Ramos (cell line): Measurements from ENCODE around the gene DOCK8.
"Not testable (repeated sequence)": the region's sequence is repeated elsewhere in the genome, so short reads cannot be mapped to it uniquely, and the experiment has no call there.

Source experiments
- in situ Hi-C: fragments of 300-500 bp; cut with MboI; formaldehyde crosslinking; loops from one replicate; pipeline ENCODE4 v1.14.3; 2022; ENCODE audit warnings: low sequenced_read_pairs; ENCODE audit not compliant: unreplicated experiment

The DOCK8 gene

DNA sequence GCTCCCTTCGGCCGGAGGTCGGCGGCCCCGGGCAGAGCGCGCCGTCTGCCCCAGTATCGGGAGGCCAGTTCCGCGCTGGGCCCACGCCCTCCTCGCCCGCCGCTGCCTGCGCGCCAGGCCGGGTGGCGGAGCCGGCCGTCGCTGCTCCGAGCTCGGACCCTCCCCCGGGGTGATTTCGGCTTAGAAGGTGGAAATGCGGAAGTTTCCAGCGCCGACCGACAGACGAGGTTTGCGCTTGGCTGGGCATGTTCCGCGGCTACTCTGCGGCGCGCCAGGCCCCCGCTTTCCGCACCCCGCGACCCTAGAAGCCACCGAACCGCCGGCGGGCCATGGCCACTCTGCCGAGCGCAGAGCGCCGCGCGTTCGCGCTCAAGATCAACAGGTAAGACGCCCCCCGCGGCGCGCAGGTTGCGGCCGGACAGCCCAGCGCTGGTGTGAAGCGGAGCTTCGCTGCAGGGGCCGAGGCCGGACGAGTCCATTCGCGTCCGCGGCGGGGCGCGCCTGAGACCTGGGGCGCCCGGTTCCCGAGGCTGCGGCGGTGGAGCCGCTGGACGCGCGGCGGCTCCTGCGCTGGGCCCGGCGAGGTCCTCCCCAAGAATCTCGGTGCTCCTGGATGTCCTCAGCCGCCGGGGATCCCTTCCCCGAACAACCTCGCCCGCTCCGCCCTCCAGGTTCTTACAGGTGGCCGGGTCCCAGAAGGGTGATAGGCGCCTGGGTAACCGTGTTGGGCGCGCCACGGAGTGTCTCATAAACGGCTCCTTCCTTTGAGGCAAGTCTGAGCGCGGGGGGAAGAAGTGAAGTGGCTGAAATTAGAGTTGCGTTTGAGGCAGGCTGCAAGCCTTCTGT lies at the start of gene DOCK8:
DOCK8 (plus strand) TSS at position 218 of the 846 bp plus-strand sequence; CDS start at position 330, 112 bp downstream.
- in situ Hi-C loops = no loop called here

GRCh38 chr9:169757-170156 lies 44.9 kb upstream of the DOCK8 start:
- in situ Hi-C loops = not testable (repeated sequence)

GRCh38 chr9:178140-178825 lies 36.4 kb upstream of the DOCK8 start:
- in situ Hi-C loops = not testable (repeated sequence)

- in situ Hi-C loops = not testable (repeated sequence)
Measured at GRCh38 chr9:178970-179383, 35.7 kb upstream of the DOCK8 start, which contains the start of gene ZNG1A. Gene ZNG1A, minus strand, starts transcription at chr9:179056. Its CDS starts 87 bp downstream, at chr9:178969.

- in situ Hi-C loops = not testable (repeated sequence)
Measured at GRCh38 chr9:199601-200000, 15.1 kb upstream of the DOCK8 start.

GRCh38 chr9:206481-206880 lies 8.2 kb upstream of the DOCK8 start:
- in situ Hi-C loops = no loop called here

GRCh38 chr9:209143-209758 lies 5.4 kb upstream of the DOCK8 start:
- in situ Hi-C loops = no loop called here

DNA sequence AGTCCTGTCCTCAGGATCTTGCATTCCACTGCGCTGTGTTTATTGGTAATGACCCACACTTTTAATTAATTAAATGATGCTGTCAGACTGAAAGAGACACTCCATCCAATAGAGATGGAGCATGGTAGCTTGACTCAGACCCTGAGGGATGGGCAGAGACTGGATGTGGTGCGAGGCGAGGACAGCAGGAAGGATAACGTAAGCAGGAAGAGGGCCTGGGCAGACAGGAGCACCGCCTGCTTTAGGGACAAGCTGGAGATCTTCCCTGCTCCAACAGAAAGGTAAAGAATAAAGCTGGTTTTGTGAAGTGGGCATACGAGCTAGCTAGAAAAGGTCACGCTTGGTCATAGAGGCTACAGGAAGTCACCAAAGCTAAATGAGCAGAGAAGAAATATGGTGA lies 3.6 kb upstream of the DOCK8 start:
- in situ Hi-C loops = no loop called here

DNA sequence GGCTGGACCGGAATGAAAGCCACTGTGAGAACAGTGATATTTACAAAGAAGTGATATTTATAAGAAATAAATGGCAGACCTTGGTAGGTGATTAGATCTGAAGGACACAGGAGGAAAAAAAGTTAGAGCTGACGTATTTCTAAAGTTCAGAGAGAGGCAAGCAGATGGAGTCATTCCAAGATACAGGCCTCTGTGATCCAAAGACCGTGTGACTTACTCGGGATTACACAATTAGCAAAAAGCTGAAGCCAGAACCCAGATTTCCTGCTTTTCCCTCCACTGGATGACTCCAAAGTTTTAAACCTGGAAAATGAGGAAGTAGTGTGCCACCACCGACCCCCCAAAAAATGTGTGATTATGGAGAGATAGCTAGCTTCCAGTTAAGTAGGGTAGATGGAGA lies 3.1 kb upstream of the DOCK8 start:
- in situ Hi-C loops = no loop called here

GRCh38 chr9:212297-212696 lies 2.4 kb upstream of the DOCK8 start:
- in situ Hi-C loops = no loop called here

DNA sequence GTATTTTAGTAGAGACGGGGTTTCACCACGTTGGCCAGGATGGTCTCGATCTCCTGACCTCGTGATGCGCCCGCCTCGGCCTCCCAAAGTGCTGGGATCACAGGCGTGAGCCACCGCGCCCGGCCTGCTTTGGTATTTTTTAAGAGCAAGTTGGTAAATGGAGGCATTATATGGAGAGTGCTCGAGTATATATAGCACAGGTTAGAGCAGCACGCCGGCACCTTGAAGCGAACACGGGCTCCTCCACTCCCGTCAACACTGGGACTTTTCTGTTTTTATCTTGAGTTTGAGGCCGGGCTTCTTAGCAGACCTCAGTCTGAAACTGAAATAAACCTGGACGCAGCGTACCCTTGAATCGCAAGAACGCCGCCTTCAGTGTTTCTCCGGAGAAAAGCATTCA lies 764 bp upstream of the DOCK8 start:
- in situ Hi-C loops = not testable (repeated sequence)

GRCh38 chr9:214351-214647 lies 366 bp upstream of the DOCK8 start:
- in situ Hi-C loops = no loop called here

DNA sequence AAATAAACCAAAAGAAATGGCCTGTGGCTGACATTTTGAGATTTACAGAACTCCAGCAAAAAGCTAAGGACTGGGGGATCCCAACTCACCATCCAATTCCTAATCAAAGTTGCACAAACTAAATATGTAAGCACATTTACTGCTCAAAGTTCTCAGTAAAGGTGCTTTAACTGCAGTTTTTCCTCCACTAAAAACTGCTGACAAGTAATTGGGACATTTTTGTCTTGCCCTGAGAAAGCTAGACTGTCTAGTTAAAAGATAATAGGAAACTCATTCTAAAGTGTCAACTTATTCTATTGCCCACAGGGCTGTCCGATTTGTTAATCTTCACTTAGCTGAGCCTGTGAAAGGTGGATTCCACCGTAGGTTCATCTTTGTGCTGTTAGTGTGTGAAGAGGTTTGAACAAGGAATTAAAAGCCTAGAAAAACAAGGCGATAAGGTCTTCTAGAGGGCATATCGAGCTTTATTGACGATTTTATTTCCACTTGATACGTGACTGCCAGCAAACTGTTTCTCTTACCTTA lies 1.0 kb downstream of the DOCK8 start:
- in situ Hi-C loops = no loop called here

GRCh38 chr9:216866-217265 lies 2.2 kb downstream of the DOCK8 start:
- in situ Hi-C loops = no loop called here

GRCh38 chr9:217950-218349 lies 3.3 kb downstream of the DOCK8 start:
- in situ Hi-C loops = no loop called here

DNA sequence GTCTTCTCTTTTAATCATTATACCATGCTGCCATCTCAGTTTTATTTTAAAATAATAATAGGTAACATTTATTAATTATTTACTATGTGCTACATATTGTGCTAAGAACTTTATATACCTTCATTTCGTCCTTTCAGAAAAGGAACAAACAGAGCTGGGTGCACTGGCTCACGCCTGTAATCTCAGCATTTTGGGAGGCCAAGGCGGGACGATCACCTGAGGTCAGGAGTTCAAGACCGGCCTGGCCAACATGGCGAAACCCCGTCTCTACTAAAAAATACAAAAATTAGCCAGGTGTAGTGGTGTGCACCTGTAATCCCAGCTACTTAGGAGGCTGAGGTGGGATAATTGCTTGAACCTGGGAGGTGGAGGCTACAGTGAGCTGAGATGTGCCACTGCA lies 4.4 kb downstream of the DOCK8 start:
- in situ Hi-C loops = not testable (repeated sequence)

- in situ Hi-C loops = no loop called here
Measured at GRCh38 chr9:219670-220365, 5.2 kb downstream of the DOCK8 start.

GRCh38 chr9:221989-222776 lies 7.5 kb downstream of the DOCK8 start:
- in situ Hi-C loops = no loop called here

- in situ Hi-C loops = no loop called here
Measured at GRCh38 chr9:223152-223551, 8.5 kb downstream of the DOCK8 start.

- in situ Hi-C loops = no loop called here
Measured at GRCh38 chr9:224026-224425, 9.4 kb downstream of the DOCK8 start.
